ENCODE measurements around the gene RAN. TPM values are rescaled to one million over a fixed set of nuclear protein-coding genes. Genes with fewer than 3 reads are reported as not detected.

Gene RAN
- total and polyA plus RNA-seq, 4 donors, result 210 to 505 (median 354) TPM

DNA sequence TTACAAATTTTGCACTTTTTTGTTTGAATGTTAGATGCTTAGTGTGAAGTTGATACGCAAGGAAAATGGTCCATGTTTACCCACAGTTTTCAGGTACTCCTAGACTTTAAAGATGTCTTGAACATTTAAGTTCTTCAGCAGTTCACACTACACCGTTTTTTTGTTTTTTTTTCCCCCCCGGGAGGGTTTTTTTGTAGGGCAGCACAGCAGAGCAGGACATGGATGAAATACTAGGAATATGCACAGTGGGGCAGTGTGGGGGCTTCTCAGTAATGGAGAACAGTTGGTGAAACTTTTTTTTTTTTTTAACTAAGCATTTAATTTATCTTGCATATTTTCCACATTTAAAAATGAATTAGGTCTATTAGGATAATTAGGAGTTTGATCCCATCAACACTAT is 4.9 kb downstream of the RAN start:
- TF ChIP-seq, protein P1, sequence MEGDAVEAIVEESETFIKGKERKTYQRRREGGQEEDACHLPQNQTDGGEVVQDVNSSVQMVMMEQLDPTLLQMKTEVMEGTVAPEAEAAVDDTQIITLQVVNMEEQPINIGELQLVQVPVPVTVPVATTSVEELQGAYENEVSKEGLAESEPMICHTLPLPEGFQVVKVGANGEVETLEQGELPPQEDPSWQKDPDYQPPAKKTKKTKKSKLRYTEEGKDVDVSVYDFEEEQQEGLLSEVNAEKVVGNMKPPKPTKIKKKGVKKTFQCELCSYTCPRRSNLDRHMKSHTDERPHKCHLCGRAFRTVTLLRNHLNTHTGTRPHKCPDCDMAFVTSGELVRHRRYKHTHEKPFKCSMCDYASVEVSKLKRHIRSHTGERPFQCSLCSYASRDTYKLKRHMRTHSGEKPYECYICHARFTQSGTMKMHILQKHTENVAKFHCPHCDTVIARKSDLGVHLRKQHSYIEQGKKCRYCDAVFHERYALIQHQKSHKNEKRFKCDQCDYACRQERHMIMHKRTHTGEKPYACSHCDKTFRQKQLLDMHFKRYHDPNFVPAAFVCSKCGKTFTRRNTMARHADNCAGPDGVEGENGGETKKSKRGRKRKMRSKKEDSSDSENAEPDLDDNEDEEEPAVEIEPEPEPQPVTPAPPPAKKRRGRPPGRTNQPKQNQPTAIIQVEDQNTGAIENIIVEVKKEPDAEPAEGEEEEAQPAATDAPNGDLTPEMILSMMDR (IDR thresholded peaks at IDR 0.05; ENCODE audit: control extremely low read depth, extremely low read depth), result no peak
- peaks cover 10 to 39% (median 18%) of the 10 kb centered on the region in 4 donors for H3K36me3 ChIP-seq (ENCODE audit: control insufficient read depth in 4 of 4, insufficient read depth in 4 of 4, low read length in 4 of 4)
- WGBS, 2 donors, result 77 to 86% methylated on average over 3 of the region's 3 CpGs
- peaks cover 0 to 15% (median 11%) of the 10 kb centered on the region in 5 donors for H3K4me1 ChIP-seq (ENCODE audit: control insufficient read depth in 5 of 5, insufficient read depth in 5 of 5, low read length in 5 of 5)
- ATAC-seq (ENCODE audit: insufficient read depth, low FRiP score) (no peak), DNase-seq (no peak)
- H3K27me3 ChIP-seq (ENCODE audit: control insufficient read depth in 3 of 3, insufficient read depth in 3 of 3, low read length in 2 of 3), result peaks cover 0 to 9% (median 0%) of the 10 kb centered on the region in 3 donors
- no peak overlapping the region for H3K27ac ChIP-seq (ENCODE audit: low read depth in 1 of 2, low read length in 1 of 2)
- no peaks in the 10 kb centered on the region for H3K9me3 ChIP-seq (ENCODE audit: control insufficient read depth in 4 of 4, insufficient read depth in 3 of 4, low read length in 3 of 4)
- no peak overlapping the region for H3K9ac ChIP-seq (ENCODE audit: insufficient read depth in 1 of 2, low read length in 2 of 2)
- no peak overlapping the region for H3K4me3 ChIP-seq

DNA sequence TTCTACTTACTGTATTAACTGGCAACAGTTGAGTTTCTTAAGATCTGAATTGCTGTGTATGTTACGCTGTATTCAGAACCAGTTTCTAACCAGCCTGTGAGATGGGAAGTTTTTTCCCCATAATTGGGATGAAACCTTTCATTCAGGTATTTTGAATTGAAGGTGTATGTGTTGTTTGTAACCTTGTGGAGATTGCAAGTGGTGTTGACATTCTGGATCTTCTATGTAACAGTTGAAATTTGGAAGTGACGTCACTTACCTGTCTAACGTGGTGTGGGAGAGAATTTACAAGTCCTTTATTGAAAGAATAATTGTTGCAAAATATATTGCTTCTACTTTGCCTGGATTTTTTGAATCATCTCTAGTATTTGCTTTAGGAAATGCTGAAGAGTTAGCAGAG is 5.5 kb downstream of the RAN start:
- Histone ChIP-seq H3K4me3 (no peak overlapping the region), H3K9ac (ENCODE audit: insufficient read depth in 1 of 2, low read length in 2 of 2) (no peak overlapping the region), H3K27me3 (ENCODE audit: control insufficient read depth in 3 of 3, insufficient read depth in 3 of 3, low read length in 2 of 3) (peaks cover 0 to 9% (median 0%) of the 10 kb centered on the region in 3 donors), H3K4me1 (ENCODE audit: control insufficient read depth in 5 of 5, insufficient read depth in 5 of 5, low read length in 5 of 5) (peaks cover 0 to 15% (median 11%) of the 10 kb centered on the region in 5 donors), H3K9me3 (ENCODE audit: control insufficient read depth in 4 of 4, insufficient read depth in 3 of 4, low read length in 3 of 4) (no peaks in the 10 kb centered on the region), H3K27ac (ENCODE audit: low read depth in 1 of 2, low read length in 1 of 2) (no peak overlapping the region), H3K36me3 (ENCODE audit: control insufficient read depth in 4 of 4, insufficient read depth in 4 of 4, low read length in 4 of 4) (peaks cover 10 to 39% (median 18%) of the 10 kb centered on the region in 4 donors)
- TF ChIP-seq, protein P1 (IDR thresholded peaks at IDR 0.05; ENCODE audit: control extremely low read depth, extremely low read depth), result no peak
- 73 to 83% methylated on average over 3 of the region's 3 CpGs for WGBS, 2 donors
- no peak for ATAC-seq (ENCODE audit: insufficient read depth, low FRiP score)
- no peak for DNase-seq

DNA sequence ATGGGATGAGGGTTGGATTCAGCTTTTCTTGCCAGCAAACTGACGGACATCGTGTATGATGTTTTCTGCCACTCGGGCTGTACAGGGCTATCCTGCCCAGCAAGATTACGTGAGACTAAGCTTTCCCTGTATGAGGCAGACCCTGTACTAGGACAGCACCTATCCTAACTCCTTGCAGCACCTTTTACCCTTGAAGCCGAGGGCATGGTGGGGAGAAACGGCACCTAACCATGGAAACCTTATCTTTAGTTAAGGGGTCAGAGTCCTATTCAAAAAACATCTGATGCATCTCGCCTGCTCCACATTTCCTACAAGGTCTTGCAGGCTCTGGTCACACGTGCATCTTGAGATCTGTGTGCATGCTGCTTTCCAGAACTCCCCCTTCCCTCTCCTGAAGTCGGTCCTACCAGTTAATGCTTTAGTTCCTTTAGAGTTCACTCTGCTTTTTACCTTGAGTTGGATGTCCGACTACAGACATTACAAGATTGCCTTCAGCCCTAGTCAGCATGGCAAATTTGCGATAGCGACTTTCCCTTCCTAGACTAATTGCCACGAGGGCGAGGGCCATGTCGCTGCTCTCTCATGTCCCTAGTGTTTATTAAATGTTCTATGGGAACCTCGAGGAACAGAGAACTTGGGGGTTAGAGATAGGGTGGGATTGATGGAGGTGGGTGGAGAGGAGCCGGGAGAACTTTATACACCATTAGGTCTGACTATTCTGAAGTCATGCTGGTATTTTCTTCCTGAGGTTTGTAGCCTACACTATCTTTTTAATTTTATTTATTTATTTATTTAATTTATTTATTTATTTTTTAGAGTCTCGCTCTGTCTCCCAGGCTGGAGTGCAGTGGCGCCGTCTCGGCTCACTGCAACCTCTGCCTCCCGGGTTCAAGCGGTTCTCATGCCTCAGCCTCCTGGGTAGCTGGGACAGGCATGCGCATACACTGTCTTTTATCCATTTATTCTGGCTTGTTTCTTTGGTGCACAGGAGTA is 6.6 kb downstream of the RAN start:
- DNase-seq, result no peak
- Histone ChIP-seq H3K9me3 (ENCODE audit: control insufficient read depth in 4 of 4, insufficient read depth in 3 of 4, low read length in 3 of 4) (no peaks in the 10 kb centered on the region), H3K36me3 (ENCODE audit: control insufficient read depth in 4 of 4, insufficient read depth in 4 of 4, low read length in 4 of 4) (peaks cover 10 to 32% (median 13%) of the 10 kb centered on the region in 4 donors), H3K27me3 (ENCODE audit: control insufficient read depth in 3 of 3, insufficient read depth in 3 of 3, low read length in 2 of 3) (peaks cover 0 to 9% (median 0%) of the 10 kb centered on the region in 3 donors), H3K9ac (ENCODE audit: insufficient read depth in 1 of 2, low read length in 2 of 2) (no peak overlapping the region), H3K4me1 (ENCODE audit: control insufficient read depth in 5 of 5, insufficient read depth in 5 of 5, low read length in 5 of 5) (peaks cover 0 to 9% (median 3%) of the 10 kb centered on the region in 5 donors), H3K27ac (ENCODE audit: low read depth in 1 of 2, low read length in 1 of 2) (no peak overlapping the region), H3K4me3 (no peak overlapping the region)
- TF ChIP-seq, protein P1 (IDR thresholded peaks at IDR 0.05; ENCODE audit: control extremely low read depth, extremely low read depth), result no peak
- ATAC-seq (ENCODE audit: insufficient read depth, low FRiP score), result no peak
- 76 to 77% methylated on average over 24 of the region's 24 CpGs for WGBS, 2 donors
